Measurements from ENCODE around the gene LSM4.

The LSM4 gene

DNA sequence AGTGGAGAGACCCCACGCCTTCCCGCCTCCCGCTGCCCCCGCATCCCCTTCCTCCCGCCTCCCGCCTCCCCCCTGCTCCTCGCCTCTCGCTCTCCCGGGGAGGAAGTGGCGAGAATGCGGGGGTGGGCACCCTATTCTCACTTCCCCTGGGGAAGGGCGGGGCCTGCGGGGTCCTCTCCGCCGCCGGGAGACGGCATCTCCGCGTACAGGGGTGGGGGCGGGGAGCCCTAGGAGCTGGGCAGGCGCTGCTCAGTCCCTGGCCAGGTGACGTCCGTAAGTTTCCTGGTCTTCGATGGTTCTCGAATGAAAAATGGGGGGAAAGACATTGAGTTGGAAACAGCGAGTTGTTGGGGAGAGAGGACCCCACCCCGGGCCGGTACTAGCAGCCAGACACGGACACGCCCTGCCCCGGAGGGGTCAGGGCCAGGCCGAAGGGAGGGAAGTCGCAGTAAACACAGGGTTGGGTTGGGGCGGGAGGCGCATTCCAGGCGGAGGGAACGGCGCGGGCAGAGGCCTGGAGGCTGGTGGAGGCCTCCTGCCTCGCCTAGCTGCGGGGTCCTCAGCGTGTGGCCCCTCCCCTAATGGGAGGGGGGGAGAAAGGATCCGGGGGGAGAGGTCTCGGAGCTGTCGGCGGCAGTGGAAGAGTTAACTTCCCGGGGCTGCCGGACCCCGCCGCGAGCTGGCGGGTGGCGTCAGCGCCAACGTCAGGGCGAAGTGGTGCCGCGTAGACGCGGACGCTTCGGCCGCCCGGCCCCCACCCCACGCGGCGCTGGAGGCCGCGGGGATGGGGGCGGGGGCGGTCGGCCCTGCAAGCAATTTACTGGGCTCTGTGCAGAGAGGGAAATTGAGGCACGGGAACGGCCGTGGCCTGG, 31.1 kb downstream of the LSM4 start:
- DNase-seq, result no peak

DNA sequence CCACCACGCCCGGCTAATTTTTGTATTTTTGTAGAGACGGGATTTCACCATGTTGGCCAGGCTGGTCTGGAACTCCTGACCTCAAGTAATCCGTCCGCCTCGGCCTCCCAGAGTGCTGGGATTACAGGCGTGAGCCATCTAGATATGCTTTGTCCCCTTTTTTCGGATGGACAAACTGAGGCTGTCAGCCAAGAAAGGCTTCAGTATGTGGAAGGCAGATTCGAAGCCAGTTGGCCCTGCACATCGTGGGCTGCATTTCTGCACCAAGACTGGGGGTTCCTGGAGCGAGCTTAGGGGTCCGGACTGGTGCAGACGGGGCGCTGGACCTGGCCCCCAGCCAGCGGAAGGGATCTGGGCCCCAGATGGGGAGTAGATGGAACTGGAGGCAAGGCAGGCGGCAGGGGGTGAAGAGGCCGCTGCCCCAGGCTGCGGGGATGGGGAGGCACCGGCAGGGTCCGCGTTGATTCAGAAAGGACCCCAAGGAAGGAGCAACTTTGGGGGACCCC, 31.8 kb downstream of the LSM4 start:
- no peak for DNase-seq

DNA sequence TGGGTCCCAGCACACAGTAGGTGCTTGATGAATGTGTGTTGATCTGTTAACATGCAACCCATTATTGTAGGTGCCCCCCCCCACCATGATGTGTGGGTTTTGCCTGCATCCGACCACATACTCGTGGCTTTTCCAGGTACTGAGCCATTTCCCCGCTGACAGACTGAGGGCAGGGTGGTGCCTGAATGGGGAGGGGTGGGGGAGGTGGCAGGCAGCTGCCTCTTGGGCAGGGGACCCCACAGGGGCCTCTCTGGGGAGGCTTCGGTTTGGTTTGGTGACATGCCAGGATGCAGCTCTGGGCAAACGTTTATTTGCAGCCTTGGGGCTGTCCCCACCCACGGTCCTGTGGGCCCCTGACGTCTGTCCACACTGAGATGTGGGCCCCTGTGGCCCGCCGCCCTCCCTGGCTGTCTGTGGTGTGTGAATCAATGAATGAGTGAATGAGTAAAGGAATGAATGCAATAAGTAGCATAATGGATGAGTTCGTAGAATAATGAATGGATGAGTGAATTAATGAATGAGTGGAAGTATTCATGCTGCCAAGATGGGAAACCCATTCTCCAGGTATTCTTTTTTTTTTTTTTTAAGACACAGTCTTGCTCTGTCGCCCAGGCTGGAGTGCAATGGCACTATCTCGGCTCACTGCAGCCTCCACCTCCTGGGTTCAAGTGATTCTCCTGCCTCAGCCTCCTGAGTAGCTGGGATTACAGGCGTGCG, 32.4 kb downstream of the LSM4 start:
- no peak for DNase-seq

DNA sequence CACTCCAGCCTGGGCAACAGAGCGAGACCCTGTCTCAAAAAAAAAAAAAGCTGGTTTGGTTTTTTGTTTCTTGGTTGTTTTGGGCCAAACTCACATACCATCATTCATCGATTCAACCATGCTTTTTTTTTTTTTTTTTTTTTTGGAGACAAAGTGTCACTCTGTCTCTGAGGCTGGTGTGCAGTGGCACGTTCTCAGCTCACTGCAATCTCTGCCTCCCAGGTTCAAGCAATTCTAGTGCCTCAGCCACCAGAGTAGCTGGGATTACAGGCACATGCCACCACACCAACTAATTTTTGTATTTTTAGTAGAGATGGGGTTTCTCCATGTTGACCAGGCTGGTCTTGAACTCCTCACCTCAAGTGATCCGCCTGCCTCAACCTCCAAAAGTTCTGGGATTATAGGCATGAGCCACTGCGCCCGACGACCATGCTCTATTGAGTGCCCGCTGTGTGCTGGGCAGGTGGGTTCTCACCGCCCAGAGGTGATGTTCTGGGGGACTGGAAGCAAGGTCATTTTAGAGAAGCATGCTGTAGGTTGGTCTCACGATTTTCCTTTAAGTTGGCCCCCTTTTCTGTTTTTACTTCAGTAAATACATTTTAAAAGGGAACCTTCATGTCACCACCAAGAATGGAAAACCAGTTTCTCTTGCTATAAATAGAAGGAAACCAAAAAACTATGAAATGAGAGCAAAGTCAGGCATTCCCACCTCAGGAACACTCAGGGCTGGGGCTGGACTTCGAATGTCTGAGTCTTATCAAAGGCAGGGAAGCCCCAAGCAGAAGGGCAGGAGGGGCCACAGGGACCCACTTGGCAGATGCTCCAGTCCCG, 33.2 kb downstream of the LSM4 start:
- no peak for DNase-seq

DNA sequence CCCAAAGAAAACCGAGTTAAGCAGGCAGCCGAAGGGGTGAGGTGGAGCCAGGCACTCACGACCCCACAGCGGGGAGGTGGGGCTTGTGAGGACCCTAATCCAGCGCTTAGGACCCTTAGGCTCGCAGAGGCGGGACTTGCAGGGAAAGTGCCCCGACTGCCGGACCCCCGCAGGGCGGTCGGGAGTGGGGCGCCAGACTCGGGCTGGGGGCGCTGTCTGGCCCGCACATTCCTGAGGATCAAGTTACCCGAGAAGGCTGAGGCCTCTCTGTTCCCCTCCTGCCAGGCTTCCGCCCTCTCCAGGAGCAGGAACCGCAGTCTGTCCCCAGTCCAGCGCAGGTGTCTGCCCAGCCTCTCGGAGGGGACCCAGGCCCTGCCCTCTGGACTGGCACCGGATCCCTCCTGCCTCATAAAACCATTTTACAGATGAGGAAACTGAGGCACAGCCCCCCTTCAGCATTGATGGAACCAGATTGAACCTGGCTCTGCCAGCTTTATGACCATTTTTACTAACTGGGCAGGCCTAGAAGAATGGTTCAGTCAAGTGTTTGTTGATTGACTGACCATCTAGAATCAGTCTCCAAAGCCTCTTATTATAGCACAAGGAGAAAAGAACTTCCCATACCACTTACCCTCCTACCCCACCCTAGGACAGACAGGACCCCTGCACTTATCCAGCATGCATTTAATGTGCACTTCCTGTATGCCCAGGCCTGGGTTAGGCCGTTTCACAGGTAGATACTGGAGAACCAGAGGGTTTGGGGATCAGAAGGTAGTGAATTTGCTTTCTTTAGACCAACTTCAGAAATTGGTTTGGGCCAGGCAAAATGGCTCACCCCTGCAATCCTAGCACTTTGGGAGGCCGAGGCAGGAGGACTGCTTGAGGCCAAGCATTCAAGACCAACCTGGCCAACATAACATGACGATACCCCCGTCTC, 34.8 kb downstream of the LSM4 start:
- DNase-seq, result no peak

DNA sequence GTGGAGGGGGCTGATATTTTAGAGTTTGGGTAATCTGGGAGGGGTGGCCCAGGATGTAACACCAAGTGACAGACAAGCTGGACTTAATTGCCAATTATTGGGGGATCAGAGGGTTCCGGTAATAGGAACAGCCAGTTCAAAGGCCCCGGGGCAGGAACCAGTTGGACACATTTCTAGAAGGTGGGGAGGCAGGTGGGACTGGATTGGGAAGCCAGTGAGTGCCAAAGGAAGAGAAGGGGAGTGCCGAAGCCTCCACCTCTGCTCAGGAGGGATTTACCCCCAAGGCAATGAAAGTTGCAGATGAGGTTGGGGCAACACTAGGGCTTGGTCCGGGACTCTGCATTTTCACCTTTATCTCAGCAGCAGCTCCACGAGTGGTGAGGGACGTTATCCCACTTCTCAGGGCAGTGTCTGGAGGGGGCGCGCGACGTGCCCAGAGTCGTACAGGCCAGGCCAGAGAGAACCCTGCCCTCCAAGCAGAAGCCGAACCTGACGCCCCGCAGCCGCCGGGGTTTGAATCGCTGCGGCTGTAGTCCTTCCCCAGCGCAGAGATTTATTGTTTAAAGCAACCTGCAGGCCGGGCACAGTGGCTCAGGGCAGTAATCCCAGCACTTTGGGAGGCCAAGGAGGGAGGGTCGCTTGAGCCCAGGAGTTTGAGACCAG, 35.8 kb downstream of the LSM4 start:
- DNase-seq, result no peak

DNA sequence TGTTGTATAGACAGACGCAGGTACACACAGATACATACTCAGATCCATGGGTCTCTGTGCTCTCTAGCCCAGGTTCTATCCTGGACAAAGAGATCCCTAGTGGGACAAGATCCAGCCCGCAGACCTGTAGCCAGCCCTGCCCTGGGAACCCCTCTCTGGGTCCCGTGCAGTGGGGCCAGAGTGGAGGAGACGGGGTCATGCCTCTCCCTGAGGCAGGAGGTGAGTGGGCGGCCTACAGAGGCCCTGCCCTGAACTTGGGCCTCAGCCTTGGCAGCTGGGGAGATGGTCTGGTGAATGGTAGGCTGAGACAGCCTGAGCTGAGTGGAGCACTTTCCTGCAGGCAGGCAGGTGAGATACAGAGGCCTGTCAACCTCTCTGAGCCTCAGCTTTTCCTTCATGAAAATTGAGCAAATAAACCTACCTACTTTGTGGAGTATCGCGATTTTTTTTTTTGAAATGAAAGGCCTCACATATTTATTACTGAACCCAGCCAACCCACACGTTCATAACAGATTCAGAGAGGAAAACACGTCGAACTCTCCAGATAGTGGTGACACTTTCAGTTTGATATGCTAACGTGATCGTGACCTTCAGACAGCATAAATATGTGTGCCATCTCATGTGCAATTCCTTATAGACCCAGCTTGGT, 38.0 kb downstream of the LSM4 start:
- DNase-seq, result no peak

DNA sequence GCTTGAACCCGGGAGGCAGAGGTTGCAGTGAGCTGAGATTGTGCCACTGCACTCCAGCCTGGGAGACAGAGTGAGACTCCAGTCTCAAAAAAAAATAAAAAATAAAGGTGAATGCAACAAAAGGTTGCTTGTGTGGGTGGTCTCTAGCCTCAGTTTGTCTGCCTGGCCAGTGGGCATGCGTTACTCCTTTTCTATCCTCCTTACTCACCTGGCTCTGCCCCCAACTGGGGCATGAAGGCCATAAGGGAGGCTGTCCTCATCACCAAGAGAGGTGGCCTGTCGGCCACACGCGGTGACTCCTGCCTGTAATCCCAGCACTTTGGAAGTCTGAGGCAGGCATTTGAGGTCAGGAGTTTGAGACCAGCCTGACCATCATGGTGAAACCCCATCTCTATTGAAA, 39.5 kb downstream of the LSM4 start:
- no peak for DNase-seq

DNA sequence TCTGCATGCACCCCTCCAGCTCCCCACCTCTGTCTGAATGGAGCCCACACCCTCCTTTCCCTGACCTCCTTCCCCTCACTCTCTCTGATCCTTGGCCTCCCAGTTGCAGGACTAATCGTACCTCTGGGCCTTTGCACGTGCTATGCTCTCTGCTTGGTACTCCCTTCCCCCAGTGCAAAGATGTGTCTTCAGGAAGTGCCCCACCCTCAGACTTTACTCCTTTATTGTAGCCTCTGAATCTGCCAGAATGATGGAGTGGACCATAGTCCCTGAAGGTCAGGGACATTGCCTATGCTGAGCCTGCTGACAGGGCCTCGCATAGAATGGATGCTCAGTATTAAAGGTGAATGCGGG, 40.1 kb downstream of the LSM4 start:
- DNase-seq, result no peak

DNA sequence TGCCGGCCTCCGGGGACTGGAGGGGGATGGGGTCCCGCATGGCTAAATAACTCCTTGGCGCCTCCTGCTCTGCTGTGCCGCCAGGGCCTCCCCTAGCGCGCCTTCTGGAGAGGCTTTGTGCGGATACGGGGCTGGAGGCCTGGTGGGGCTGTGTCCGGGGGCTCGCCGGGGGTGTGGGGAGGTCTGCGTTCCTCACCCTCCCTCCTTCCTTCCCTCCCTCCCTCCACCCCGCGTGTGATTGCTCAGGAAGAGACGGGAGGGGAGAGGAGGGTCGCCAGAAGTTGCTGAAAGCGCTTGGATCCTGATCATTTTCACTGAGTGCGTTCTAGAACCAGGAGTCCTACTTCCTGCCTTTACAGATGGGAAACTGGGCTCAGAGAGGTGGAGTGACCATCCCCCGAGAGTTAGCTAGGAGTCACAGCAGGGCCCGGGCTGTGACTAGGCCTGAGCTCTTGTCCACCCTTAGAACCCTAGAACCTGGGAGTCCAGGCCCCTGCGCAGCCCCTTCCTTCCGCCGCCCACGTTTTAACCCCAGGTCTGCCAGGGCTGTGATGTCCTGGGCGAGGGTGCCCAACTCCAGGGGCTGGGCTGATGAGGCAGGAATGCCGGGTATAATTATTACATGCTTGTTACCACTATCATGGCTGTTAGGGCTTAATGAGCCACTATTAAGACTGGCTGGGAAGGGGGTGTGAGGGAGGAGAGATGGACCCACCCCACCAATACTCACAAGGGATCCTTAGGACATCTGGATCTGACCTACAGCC, 40.7 kb downstream of the LSM4 start:
- DNase-seq, result peak; percentile 77

DNA sequence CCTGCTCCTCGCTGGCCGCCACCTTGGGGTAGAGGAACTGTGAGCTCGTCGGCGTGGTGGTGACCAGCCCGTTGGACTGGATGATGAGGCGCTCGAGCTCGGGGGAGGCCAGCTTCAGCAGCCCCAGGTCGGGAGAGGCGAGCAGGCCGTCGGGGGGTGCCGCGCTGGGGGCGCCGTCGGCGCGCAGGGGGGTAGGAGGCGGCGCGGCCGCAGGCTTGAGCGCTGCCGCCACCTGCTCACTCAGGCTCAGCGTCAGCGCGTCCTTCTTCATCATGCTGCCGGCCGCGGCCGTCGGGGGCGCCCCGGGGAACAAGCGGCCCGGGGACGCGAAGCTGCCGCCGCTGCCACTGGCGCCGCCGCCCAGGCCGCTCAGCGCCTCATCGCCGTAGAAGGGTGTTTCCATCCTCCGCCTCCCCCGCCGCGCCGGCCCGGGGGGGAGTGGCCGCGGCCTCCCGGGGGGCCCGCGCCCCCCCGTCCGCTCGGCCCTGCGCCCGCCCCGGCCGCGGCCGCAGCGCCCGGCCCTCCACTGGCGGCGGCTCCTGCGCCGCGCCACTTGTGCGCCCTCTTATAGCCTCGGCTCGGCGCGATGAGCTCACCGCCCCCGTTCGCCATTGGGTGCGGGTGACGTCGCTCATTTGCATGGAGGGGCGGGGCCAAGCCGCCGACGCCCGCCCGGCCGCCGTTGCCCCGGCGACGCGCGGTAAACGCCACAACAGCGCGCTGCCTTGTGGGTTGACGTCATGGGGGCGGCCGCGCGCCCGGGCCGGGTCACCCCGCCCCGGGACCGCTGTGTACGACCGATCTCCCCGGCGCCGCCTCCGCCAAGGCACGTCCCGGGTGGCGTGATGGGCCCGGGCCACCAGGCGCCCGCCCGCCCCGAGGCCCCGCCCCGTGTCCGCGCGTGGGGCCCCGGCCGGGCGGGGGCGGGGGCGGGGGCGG, 41.5 kb downstream of the LSM4 start, which contains the start of gene JUND:
Gene JUND, minus strand, starts transcription at position 541 of the 939 bp plus-strand sequence. Its CDS starts 138 bp downstream, at position 403.
- DNase-seq, result peak; percentile 93

DNA sequence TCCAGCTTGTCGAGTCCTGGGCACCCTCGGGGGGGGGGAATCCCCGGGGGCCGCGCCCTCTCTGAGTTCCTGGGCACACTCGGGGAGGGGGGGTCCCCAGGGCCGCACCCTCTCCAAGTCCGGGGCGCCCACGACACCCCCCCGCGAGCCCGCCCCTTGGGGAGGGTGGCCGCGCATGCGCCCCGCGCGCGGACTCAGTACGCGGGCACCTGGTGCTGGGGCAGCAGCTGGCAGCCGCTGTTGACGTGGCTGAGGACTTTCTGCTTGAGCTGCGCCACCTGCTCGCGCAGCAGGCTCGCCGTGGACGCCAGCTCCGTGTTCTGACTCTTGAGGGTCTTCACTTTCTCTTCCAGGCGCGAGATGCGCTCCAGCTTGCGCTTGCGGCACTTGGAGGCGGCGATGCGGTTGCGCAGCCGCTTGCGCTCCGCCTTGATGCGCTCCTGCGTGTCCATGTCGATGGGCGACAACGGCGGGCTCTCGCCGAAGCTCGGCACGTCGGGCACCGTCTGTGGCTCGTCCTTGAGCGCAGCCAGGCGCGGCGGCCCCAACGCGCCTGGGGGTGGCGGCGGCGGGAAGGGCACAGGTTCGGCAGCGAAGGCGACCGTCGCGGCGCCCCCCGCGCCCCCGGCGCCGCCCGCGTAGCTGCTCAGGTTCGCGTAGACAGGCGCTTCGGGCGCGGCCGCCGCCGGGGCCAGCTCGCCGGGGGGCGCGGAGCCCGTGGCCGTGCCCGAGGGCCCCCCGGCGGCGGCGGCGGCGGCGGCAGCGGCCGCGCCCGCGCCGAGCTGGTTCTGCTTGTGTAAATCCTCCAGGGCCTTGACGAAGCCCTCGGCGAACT, 42.4 kb downstream of the LSM4 start:
- DNase-seq, result no peak

DNA sequence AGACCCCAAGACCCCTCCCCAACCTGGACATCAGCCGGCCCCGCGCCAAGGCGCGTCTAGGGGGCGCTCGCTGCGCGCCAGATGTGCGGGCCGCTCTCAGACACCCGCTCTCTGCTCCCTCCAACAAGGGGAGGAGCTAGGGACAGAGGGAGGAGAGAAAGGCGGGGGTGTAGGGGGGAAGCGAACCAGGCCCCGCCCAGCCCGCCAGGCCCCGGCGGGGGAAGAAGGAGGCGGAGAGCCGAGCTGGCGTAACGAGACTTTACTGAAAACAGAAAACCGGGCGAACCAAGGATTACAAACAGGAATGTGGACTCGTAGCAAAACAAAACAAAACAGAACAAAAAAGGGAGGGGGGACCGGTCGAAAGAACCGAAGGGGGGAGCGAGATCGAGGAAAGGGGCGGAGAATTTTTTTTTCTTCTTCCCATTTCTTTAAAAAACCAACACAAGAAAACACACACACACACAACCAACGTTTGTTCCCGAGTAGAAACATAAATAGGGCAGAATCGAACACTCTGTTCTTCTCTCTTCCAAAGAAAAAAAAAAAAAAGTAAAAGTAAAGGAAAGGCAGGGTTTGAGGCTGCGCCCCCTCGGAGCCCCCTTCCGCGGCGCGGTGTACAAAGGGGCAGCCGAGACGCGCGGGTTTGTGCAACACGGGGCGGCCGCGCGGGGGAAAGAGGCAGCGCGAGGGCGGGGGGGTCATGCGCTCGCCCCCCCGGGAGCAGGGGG, 43.2 kb downstream of the LSM4 start:
- peak; percentile 67 for DNase-seq

DNA sequence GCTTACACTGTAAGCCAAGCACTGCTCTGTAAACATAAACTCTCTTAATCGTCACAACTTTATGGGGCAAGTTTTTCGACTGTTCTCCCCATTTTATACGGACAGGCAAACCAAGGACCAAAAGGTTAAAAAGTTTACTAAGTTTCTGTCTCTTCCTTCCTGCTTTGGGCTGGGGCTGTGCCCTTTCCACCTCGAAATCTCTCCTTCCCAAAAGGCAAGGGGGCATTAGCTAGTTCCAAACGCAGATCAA, 43.7 kb downstream of the LSM4 start:
- no peak for DNase-seq

DNA sequence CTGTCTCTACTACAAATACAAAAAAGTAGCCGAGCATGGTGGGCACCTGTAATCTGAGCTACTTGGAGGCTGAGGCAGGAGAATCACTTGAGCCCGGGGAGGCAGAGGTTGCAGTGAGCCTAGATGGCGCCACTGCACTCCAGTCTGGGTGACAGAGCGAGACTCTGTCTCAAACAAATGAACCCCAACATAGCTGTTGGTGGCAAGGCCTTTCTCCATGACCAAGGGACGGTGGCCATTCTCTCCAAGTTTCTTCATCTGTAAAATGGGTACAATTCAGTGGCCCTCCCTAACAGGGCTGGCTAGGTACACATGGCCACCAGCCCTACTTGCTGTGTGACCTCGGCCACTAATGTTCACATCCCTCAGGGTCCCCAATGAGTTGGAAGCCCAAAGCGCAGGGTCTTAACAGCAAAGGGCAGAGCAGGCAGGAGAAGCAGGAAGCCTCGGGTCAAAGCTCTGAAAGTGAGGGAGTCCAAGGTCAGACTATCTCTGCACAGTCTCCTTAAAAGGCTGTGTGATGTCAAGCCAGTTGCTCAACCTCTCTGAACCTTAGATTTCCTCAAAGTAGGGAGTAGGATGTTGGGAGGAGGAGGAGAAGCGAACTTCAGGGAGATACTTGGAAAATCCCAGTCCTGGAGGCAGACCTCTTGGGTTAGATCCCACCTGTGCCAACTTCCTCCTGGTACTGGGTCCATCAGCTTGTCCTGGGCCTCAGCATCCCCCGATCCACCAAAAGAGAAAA, 44.2 kb downstream of the LSM4 start:
- no peak for DNase-seq

DNA sequence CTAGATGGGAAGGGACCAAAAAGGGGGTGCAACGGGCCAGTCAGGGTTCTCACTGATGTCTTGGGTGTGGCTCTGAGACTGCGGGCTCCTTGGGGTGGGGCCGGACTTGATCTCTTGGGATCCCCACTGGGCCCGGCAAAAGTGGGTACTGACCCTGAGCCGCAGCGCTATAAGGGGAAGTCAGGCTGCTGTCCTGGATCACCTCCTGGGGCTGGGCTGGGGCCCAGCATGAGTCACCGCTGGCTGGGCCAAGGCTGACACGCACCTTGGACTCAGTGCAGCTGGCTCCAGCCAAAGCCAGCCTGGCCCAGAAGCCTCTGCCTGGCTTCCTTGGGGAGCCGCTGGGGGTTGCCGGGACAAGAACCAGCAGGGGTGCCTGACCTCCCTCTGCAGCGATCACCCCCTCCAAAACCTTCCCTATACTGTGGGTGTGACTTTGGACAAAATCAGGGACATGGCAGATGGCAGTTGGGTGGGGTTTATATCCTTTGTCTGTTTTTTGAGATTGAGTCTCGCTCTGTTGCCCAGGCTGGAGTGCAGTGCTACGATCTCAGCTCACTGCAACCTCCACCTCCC, 48.0 kb downstream of the LSM4 start:
- DNase-seq, result peak; percentile 70
